ENCODE measurements around the gene HP1BP3. TPM values are rescaled to one million over a fixed set of nuclear protein-coding genes. Genes with fewer than 3 reads are reported as not detected.

HP1BP3 gene
- total and polyA plus RNA-seq, 8 donors, result 48.0 to 138 (median 65.0) TPM

- 79 to 81% methylated on average over 4 of the region's 4 CpGs for WGBS, 2 donors
- no peaks in the 10 kb centered on the region for H3K27me3 ChIP-seq
- H3K4me1 ChIP-seq, result no peaks in the 10 kb centered on the region
- TF ChIP-seq, protein P1, sequence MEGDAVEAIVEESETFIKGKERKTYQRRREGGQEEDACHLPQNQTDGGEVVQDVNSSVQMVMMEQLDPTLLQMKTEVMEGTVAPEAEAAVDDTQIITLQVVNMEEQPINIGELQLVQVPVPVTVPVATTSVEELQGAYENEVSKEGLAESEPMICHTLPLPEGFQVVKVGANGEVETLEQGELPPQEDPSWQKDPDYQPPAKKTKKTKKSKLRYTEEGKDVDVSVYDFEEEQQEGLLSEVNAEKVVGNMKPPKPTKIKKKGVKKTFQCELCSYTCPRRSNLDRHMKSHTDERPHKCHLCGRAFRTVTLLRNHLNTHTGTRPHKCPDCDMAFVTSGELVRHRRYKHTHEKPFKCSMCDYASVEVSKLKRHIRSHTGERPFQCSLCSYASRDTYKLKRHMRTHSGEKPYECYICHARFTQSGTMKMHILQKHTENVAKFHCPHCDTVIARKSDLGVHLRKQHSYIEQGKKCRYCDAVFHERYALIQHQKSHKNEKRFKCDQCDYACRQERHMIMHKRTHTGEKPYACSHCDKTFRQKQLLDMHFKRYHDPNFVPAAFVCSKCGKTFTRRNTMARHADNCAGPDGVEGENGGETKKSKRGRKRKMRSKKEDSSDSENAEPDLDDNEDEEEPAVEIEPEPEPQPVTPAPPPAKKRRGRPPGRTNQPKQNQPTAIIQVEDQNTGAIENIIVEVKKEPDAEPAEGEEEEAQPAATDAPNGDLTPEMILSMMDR (IDR thresholded peaks at IDR 0.05), result no peak
- no peak overlapping the region for H3K27ac ChIP-seq
- ATAC-seq, result no peak
- H3K9me3 ChIP-seq, result no peaks in the 10 kb centered on the region
- intact Hi-C loops (cut with DNase I), result no loop called here
- H3K4me3 ChIP-seq, result no peak overlapping the region
- DNase-seq, result no peak
- no peak for FAIRE-seq
- no peaks in the 10 kb centered on the region for H3K36me3 ChIP-seq
Measured at GRCh38 chr1:20703124-20703756, 83.9 kb downstream of the HP1BP3 start.

DNA sequence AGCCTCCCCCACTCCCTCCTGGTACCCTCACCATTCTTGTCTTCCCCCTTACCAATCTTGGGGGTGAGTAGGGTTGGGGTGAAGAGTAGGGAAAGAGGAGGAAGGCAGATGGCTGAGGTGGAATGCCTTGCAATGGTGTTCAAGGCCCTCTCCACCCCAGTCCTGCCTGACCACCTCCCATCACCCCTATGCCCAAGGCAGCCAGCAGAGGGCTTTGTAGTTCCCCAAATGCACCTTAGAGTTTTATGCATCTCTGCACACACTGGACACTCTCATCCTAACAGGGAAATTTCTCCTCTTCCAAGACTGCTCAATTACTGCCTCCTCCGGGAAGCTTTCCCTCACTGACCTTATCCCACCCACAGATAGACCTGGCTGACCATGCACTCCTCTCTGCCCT lies 84.7 kb downstream of the HP1BP3 start:
- H3K27me3 ChIP-seq, result no peaks in the 10 kb centered on the region
- ATAC-seq (no peak), FAIRE-seq (no peak)

DNA sequence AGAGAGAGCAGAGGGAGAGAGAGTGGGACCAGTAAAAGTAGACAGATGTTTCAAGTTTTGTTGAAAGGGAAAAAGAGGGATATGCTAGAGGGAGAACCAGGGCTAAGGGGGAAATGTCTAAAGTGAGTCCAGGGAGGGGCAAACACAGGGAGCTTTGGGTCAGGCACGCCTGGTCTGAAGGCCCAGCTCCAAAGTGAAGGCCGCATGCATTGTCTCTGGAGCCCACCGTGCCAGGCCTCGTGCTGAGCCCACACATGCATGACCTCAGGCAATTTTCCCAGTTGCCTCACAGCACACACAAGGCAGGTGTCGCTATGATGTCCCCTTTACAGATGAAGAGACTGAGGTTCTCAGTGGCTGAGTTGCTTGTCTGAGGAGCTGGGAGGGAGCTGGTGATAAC lies 85.3 kb downstream of the HP1BP3 start:
- FAIRE-seq (no peak), DNase-seq (no peak), ATAC-seq (no peak)
- H3K27ac ChIP-seq, result no peak overlapping the region
- no peaks in the 10 kb centered on the region for H3K27me3 ChIP-seq
- WGBS, 2 donors, result 79 to 96% methylated on average over 5 of the region's 5 CpGs
- intact Hi-C loops (cut with DNase I), result no loop called here
- no peak overlapping the region for H3K4me3 ChIP-seq
- TF ChIP-seq, protein P1 (IDR thresholded peaks at IDR 0.05), result no peak
- H3K36me3 ChIP-seq, result no peaks in the 10 kb centered on the region
- H3K9me3 ChIP-seq, result no peaks in the 10 kb centered on the region
- H3K4me1 ChIP-seq, result peaks cover 0 to 3% (median 0%) of the 10 kb centered on the region in 3 donors

More for the DNA sequence above, 84.7 kb downstream of the HP1BP3 start:
- no peaks in the 10 kb centered on the region for H3K36me3 ChIP-seq
- TF ChIP-seq, protein P1 (IDR thresholded peaks at IDR 0.05), result no peak
- no peak overlapping the region for H3K4me3 ChIP-seq
- no peak overlapping the region for H3K27ac ChIP-seq
- H3K9me3 ChIP-seq, result no peaks in the 10 kb centered on the region
- WGBS, 2 donors, result 64 to 69% methylated on average over 1 of the region's 1 CpG
- intact Hi-C loops (cut with DNase I), result no loop called here
- DNase-seq, result no peak
- no peaks in the 10 kb centered on the region for H3K4me1 ChIP-seq

DNA sequence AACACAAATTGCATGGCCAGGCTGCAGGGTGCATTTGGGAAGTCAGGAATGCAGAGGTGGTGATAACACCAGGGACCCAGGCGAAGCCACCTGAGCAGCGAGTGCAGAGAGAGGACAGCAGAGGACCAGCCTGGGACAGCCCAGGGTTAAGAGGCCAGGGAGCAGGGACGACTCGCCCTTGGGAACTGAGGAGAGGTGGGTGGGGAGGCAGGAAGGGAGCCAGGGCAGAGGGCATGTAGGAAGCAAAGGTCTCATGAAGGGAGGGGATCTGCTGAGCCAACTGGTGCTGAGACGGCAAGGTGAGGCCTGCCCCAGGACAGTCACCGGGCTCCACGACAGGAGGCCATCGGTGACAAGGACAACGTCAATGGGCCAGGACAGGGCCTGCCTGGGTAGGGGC lies 85.7 kb downstream of the HP1BP3 start:
- ATAC-seq, result no peak
- 79 to 80% methylated on average over 9 of the region's 9 CpGs for WGBS, 2 donors
- intact Hi-C loops (cut with DNase I), result no loop called here

More for the DNA sequence above, 85.7 kb downstream of the HP1BP3 start:
- Histone ChIP-seq H3K36me3 (no peaks in the 10 kb centered on the region), H3K9me3 (no peaks in the 10 kb centered on the region), H3K4me3 (no peak overlapping the region), H3K27ac (no peak overlapping the region), H3K4me1 (peaks cover 0 to 3% (median 0%) of the 10 kb centered on the region in 3 donors), H3K27me3 (no peaks in the 10 kb centered on the region)
- TF ChIP-seq, protein P1 (IDR thresholded peaks at IDR 0.05), result no peak
- no peak for FAIRE-seq
- DNase-seq, result no peak

Measured in pancreas (tissue), 10 donors.